ENCODE measurements around the gene TPRN. TPM values are rescaled to one million over a fixed set of nuclear protein-coding genes. Genes with fewer than 3 reads are reported as not detected.

TPRN gene
- total and polyA plus RNA-seq, 9 of the 15 experiments (the other 6 are each of a cell fraction or from before 2014, with no cell fraction given) = 0.31 to 31.9 (median 4.4) TPM

GRCh38 chr9:137222190-137223077 lies 21.9 kb upstream of the TPRN start, which contains the start of gene RNF208 (continued):
- TF ChIP-seq ZNF232 (CRISPR knock-in tag; IDR thresholded peaks at IDR 0.05) = no peak
- 0 out of 2 replicates have a peak, but pooled peaks have one; percentile 39 for TF ChIP-seq ZFX (CRISPR knock-in tag; IDR thresholded peaks at IDR 0.05)
- TF ChIP-seq CHD1 (IDR thresholded peaks at IDR 0.05; ENCODE audit: low read length) = no peak
- TF ChIP-seq U2AF2 (optimal IDR thresholded peaks at IDR 0.05; ENCODE audit: low read depth, low read length) = no peak
- no peak for TF ChIP-seq SAFB2 (IDR thresholded peaks at IDR 0.05; ENCODE audit: borderline replicate concordance, low read depth, low read length, severe bottlenecking)
- no peak for TF ChIP-seq NR4A1 (CRISPR knock-in tag; IDR thresholded peaks at IDR 0.05)
- TF ChIP-seq NR4A1 (tag; IDR thresholded peaks at IDR 0.05) = no peak
- TF ChIP-seq CTCF (IDR thresholded peaks at IDR 0.05 in 2 of 3, conservative IDR thresholded peaks at IDR 0.05 in 1 of 3; ENCODE audit: insufficient read depth in 2 of 3, low read depth in 1 of 3, low read length in 3 of 3) = no peak
- TF ChIP-seq TAF15 (IDR thresholded peaks at IDR 0.05; ENCODE audit: low read depth, low read length) = no peak
- no peak for TF ChIP-seq CAMTA2 (CRISPR knock-in tag; conservative IDR thresholded peaks at IDR 0.05)
- no peak for TF ChIP-seq ZBTB49 (CRISPR knock-in tag; IDR thresholded peaks at IDR 0.05; ENCODE audit: borderline replicate concordance)
- no peak for TF ChIP-seq ETV5 (CRISPR knock-in tag; IDR thresholded peaks at IDR 0.05; ENCODE audit: low read depth)
- TF ChIP-seq KDM5B (IDR thresholded peaks at IDR 0.05; ENCODE audit: insufficient replicate concordance, low read depth, low read length) = peak; percentile 29
- no peak for TF ChIP-seq NFIC (IDR thresholded peaks at IDR 0.05)
- TF ChIP-seq, protein P1, sequence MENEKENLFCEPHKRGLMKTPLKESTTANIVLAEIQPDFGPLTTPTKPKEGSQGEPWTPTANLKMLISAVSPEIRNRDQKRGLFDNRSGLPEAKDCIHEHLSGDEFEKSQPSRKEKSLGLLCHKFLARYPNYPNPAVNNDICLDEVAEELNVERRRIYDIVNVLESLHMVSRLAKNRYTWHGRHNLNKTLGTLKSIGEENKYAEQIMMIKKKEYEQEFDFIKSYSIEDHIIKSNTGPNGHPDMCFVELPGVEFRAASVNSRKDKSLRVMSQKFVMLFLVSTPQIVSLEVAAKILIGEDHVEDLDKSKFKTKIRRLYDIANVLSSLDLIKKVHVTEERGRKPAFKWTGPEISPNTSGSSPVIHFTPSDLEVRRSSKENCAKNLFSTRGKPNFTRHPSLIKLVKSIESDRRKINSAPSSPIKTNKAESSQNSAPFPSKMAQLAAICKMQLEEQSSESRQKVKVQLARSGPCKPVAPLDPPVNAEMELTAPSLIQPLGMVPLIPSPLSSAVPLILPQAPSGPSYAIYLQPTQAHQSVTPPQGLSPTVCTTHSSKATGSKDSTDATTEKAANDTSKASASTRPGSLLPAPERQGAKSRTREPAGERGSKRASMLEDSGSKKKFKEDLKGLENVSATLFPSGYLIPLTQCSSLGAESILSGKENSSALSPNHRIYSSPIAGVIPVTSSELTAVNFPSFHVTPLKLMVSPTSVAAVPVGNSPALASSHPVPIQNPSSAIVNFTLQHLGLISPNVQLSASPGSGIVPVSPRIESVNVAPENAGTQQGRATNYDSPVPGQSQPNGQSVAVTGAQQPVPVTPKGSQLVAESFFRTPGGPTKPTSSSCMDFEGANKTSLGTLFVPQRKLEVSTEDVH (IDR thresholded peaks at IDR 0.05; ENCODE audit: low read depth, partially characterized antibody) = no peak
- TF ChIP-seq, protein P2, sequence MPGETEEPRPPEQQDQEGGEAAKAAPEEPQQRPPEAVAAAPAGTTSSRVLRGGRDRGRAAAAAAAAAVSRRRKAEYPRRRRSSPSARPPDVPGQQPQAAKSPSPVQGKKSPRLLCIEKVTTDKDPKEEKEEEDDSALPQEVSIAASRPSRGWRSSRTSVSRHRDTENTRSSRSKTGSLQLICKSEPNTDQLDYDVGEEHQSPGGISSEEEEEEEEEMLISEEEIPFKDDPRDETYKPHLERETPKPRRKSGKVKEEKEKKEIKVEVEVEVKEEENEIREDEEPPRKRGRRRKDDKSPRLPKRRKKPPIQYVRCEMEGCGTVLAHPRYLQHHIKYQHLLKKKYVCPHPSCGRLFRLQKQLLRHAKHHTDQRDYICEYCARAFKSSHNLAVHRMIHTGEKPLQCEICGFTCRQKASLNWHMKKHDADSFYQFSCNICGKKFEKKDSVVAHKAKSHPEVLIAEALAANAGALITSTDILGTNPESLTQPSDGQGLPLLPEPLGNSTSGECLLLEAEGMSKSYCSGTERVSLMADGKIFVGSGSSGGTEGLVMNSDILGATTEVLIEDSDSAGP (CRISPR knock-in tag; IDR thresholded peaks at IDR 0.05) = no peak
- TF ChIP-seq LARP7 (IDR thresholded peaks at IDR 0.05) = no peak
- TF ChIP-seq ZNF197 (CRISPR knock-in tag; IDR thresholded peaks at IDR 0.05; ENCODE audit: low read depth) = no peak
